ENCODE data around the gene SLC9A7.

- TF ChIP-seq POLR2AphosphoS5 (IDR thresholded peaks at IDR 0.05) = no peak
- TF ChIP-seq POLR2A (IDR thresholded peaks at IDR 0.05) = no peak
- TF ChIP-seq, protein P1, sequence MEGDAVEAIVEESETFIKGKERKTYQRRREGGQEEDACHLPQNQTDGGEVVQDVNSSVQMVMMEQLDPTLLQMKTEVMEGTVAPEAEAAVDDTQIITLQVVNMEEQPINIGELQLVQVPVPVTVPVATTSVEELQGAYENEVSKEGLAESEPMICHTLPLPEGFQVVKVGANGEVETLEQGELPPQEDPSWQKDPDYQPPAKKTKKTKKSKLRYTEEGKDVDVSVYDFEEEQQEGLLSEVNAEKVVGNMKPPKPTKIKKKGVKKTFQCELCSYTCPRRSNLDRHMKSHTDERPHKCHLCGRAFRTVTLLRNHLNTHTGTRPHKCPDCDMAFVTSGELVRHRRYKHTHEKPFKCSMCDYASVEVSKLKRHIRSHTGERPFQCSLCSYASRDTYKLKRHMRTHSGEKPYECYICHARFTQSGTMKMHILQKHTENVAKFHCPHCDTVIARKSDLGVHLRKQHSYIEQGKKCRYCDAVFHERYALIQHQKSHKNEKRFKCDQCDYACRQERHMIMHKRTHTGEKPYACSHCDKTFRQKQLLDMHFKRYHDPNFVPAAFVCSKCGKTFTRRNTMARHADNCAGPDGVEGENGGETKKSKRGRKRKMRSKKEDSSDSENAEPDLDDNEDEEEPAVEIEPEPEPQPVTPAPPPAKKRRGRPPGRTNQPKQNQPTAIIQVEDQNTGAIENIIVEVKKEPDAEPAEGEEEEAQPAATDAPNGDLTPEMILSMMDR (IDR thresholded peaks at IDR 0.05) = no peak
- no peak for TF ChIP-seq EP300 (IDR thresholded peaks at IDR 0.05)
Measured at GRCh38 chrX:46670316-46670715, 88.6 kb downstream of the SLC9A7 start.
